CD14-positive monocyte (primary cell): Measurements from ENCODE around the gene LETM1. TPM values are rescaled to one million over a fixed set of nuclear protein-coding genes. Genes with fewer than 3 reads are reported as not detected.

Source experiments
- DNase-seq, 3 donors: peaks; one replicate each; pipeline ENCODE4 v3.0.0-alpha.2; 2011 to 2022
- H2AFZ ChIP-seq: 2 replicates; pipeline ENCODE4 v1.6.0; 2012; ENCODE audit warnings: mild to moderate bottlenecking, low read depth, low read length, inconsistent platforms; ENCODE audit not compliant: insufficient read depth, poor library complexity, severe bottlenecking
- H3K27ac ChIP-seq, 2 donors: 1 replicate in 1 of 2; 2 replicates in 1 of 2; pipeline ENCODE4 v1.5.1; 2012 to 2013; ENCODE audit warnings: low read length in 2 of 2, control low read depth in 1 of 2, inconsistent platforms in 1 of 2, low read depth in 1 of 2, mild to moderate bottlenecking in 1 of 2
- H3K27me3 ChIP-seq, 2 donors: one replicate each; pipeline versions ENCODE4 v1.6.0 to v1.6.1; 2011 to 2013; ENCODE audit warnings: low read length in 2 of 2; ENCODE audit not compliant: control insufficient read depth in 2 of 2, insufficient read depth in 2 of 2
- H3K36me3 ChIP-seq, 2 donors: replicated peaks in 1 of 2; 1 replicate in 1 of 2; 2 replicates in 1 of 2; pipeline versions ENCODE4 v1.5.1 to v1.6.1; 2012 to 2013; ENCODE audit warnings: low read length in 2 of 2, control low read depth in 1 of 2, inconsistent platforms in 1 of 2, mild to moderate bottlenecking in 1 of 2; ENCODE audit not compliant: insufficient read depth in 2 of 2, control insufficient read depth in 1 of 2
- H3K4me1 ChIP-seq, 2 donors: 1 replicate in 1 of 2; 2 replicates in 1 of 2; pipeline versions ENCODE4 v1.5.1 to v1.6.1; 2012 to 2013; ENCODE audit warnings: low read length in 2 of 2, control low read depth in 1 of 2, inconsistent platforms in 1 of 2, mild to moderate bottlenecking in 1 of 2, moderate library complexity in 1 of 2; ENCODE audit not compliant: insufficient read depth in 2 of 2, control insufficient read depth in 1 of 2
- H3K4me2 ChIP-seq: replicated peaks from 2 replicates; pipeline ENCODE3; 2012; ENCODE audit warnings: low read length, moderate library complexity, mild to moderate bottlenecking; ENCODE audit not compliant: poor library complexity, severe bottlenecking; ENCODE audit errors: extremely low read depth
- H3K4me3 ChIP-seq, 3 experiments: fragments of 200-600 bp in 1 of 3; sonication (generic) in 1 of 3; replicated peaks in 1 of 3; 1 replicate in 2 of 3; 2 replicates in 1 of 3; pipeline ENCODE4 v1.5.1; 2011 to 2013; ENCODE audit warnings: low read length in 3 of 3, mild to moderate bottlenecking in 3 of 3, control low read depth in 2 of 3, low read depth in 2 of 3, inconsistent platforms in 1 of 3, moderate library complexity in 1 of 3
- H3K79me2 ChIP-seq: 2 replicates; pipeline ENCODE4 v1.6.0; 2012; ENCODE audit warnings: mild to moderate bottlenecking, control low read depth, inconsistent platforms, low read length, moderate library complexity; ENCODE audit not compliant: insufficient read depth
- H3K9ac ChIP-seq: 2 replicates; pipeline ENCODE4 v1.6.0; 2017; ENCODE audit warnings: low read length, mild to moderate bottlenecking; ENCODE audit not compliant: insufficient read depth, poor library complexity, severe bottlenecking
- H3K9me3 ChIP-seq, 2 donors: replicated peaks in 1 of 2; 1 replicate in 1 of 2; 2 replicates in 1 of 2; pipeline versions ENCODE4 v1.5.1 to v1.6.1; 2012 to 2013; ENCODE audit warnings: low read length in 2 of 2, control low read depth in 1 of 2; ENCODE audit not compliant: control insufficient read depth in 1 of 2, insufficient read depth in 1 of 2
- H4K20me1 ChIP-seq: 2 replicates; pipeline ENCODE4 v1.6.0; 2012; ENCODE audit warnings: mild to moderate bottlenecking, low read length, control low read depth, moderate library complexity; ENCODE audit not compliant: insufficient read depth
- H3K27ac Mint-ChIP-seq, 7 donors: one replicate each; pipeline ENCODE4 v1.8.0; 2020; ENCODE audit warnings: mild to moderate bottlenecking in 7 of 7, mixed read lengths in 7 of 7, moderate library complexity in 6 of 7, inconsistent platforms in 2 of 7
- H3K27me3 Mint-ChIP-seq, 3 donors: one replicate each; pipeline ENCODE4 v1.8.0; 2021 to 2022; ENCODE audit warnings: low read depth in 3 of 3, mild to moderate bottlenecking in 3 of 3, mixed read lengths in 3 of 3, moderate library complexity in 3 of 3, inconsistent platforms in 1 of 3
- H3K36me3 Mint-ChIP-seq, 2 donors: one replicate each; pipeline ENCODE4 v1.8.0; 2020; ENCODE audit warnings: mixed read lengths in 2 of 2, inconsistent platforms in 1 of 2, mild to moderate bottlenecking in 1 of 2
- H3K4me1 Mint-ChIP-seq: one replicate; pipeline ENCODE4 v1.8.0; 2020; ENCODE audit warnings: mild to moderate bottlenecking, mixed read lengths
- H3K4me3 Mint-ChIP-seq, 2 donors: one replicate each; pipeline ENCODE4 v1.8.0; 2020; ENCODE audit warnings: mild to moderate bottlenecking in 2 of 2, mixed read lengths in 2 of 2, moderate library complexity in 1 of 2
- H3K9me3 Mint-ChIP-seq, 7 donors: one replicate each; pipeline ENCODE4 v1.8.0; 2020 to 2022; ENCODE audit warnings: mixed read lengths in 7 of 7, mild to moderate bottlenecking in 6 of 7, moderate library complexity in 6 of 7, inconsistent platforms in 2 of 7
- WGBS: methylation state at CpG from one replicate; pipeline ENCODE4 v1.1.5; 2013; ENCODE audit warnings: missing lambda C conversion rate; ENCODE audit not compliant: insufficient coverage; 5-methylcytosine and 5-hydroxymethylcytosine counted together
- intact Hi-C, 2 donors: fragments of 100-400 bp; cut with micrococcal nuclease; formaldehyde crosslinking; loops; one replicate each; pipeline versions ENCODE4 v1.15.0 to v1.15.1; 2023
- polyA plus RNA-seq, 3 donors: library from polyadenylated mRNA; depleted of rRNA in 1 of 3; unstranded in 2 of 3; stranded (reverse) in 1 of 3; fragments of 300-500 nt in 2 of 3; fragments of >200 nt in 1 of 3; fragmentation: Illumina TruSeq in 2 of 3; gene quantifications; 1 replicate in 2 of 3; 2 replicates in 1 of 3; pipeline ENCODE4 v1.2.3, GENCODE V29; 2012 to 2021
- TF ChIP-seq, protein P1 (sequence below): fragments of 200-600 bp; IDR thresholded peaks from one replicate; pipeline ENCODE4 v1.8.0; 2022; ENCODE audit warnings: antibody characterized with exemption, mild to moderate bottlenecking

The LETM1 gene
- polyA plus RNA-seq, 3 donors = 6.2 to 18.6 (median 9.0) TPM

DNA sequence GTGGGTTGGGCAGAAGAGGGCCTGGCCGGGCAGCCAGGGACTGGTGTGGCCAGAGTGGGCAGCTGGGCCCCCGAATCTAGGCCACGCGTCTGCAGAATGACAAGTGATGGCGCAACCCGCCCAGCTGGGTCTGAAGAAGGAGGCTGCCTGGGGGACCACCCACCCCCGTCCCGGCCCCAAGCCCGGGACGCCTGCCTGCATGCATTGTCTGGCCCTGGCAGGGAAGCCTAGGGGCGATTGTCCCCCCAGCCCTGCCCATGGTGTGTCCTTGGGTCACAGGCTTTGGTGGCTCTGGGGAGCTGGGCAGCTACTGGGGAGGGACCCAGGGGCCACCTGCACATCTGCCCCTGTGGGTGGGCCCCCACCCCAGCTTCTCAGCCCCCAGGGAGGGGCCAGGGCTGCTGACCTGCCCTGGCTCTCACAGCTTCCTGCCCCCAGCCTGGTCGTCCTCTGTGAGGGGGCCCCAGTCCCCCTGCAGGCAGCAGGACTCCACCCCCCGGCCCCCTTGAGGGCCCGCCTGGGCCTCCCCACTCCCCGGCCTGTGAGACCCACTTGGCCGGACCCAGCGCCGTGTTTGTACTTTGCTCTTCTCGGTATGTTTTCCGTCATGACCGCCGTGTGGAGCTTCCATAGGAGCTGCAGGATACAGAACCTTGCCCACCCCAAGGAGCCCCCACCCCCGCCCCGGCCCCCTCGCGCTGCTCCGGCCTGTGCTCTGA, 57.9 kb downstream of the LETM1 start:
- no peak overlapping the region for H3K9ac ChIP-seq
- TF ChIP-seq, protein P1, sequence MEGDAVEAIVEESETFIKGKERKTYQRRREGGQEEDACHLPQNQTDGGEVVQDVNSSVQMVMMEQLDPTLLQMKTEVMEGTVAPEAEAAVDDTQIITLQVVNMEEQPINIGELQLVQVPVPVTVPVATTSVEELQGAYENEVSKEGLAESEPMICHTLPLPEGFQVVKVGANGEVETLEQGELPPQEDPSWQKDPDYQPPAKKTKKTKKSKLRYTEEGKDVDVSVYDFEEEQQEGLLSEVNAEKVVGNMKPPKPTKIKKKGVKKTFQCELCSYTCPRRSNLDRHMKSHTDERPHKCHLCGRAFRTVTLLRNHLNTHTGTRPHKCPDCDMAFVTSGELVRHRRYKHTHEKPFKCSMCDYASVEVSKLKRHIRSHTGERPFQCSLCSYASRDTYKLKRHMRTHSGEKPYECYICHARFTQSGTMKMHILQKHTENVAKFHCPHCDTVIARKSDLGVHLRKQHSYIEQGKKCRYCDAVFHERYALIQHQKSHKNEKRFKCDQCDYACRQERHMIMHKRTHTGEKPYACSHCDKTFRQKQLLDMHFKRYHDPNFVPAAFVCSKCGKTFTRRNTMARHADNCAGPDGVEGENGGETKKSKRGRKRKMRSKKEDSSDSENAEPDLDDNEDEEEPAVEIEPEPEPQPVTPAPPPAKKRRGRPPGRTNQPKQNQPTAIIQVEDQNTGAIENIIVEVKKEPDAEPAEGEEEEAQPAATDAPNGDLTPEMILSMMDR = no peak
- H3K27me3 ChIP-seq = peaks cover 14 to 35% of the 10 kb centered on the region in 2 donors

DNA sequence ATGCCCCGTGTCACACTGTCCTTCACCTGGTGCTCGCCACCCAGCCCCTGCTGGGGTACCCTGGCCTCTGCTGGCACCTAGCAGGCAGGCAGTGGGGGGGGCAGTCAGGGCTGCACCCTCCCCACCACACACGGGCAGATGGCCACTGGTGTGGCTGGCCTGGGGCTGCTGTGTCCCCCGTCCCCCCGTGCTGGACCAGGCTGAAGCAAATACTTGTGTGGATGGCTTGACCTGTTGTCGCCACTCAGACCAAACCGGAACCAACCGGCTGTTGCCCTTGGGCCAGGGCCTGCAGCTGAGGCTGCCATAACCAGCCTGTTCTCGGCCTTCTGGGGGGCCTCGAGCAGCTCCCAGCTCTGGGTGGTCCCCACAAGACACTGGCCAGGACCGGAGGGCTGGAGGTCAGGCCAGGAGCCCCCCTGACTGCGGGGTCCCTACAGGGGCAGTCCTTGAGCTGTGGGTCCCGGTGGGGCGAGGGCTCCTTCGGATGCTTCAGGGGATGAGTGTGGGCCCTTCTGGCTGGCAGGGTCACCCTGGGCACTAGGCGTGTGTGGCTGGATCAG, 58.6 kb downstream of the LETM1 start:
- TF ChIP-seq, protein P1 = no peak
- intact Hi-C loops = no loop called here
- no peak overlapping the region for H2AFZ ChIP-seq

More for the DNA sequence above, 57.9 kb downstream of the LETM1 start:
- Mint-ChIP-seq H3K27ac (no peak overlapping the region), H3K9me3 (peaks cover 0 to 5% (median 0%) of the 10 kb centered on the region in 7 donors), H3K4me3 (no peak overlapping the region), H3K4me1 (peaks cover 4% of the 10 kb centered on the region), H3K36me3 (no peaks in the 10 kb centered on the region), H3K27me3 (peaks cover 21 to 45% (median 31%) of the 10 kb centered on the region in 3 donors)
- Histone ChIP-seq H3K4me3 (no peak overlapping the region), H3K27ac (no peak overlapping the region), H3K4me2 (no peak overlapping the region), H3K79me2 (no peaks in the 10 kb centered on the region), H3K4me1 (peaks cover 5 to 16% of the 10 kb centered on the region in 2 donors), H3K36me3 (no peaks in the 10 kb centered on the region), H2AFZ (no peak overlapping the region), H4K20me1 (no peaks in the 10 kb centered on the region), H3K9me3 (no peaks in the 10 kb centered on the region)
- no peak for DNase-seq
- intact Hi-C loops = no loop called here
- WGBS = 85% methylated on average over 12 of the region's 27 CpGs

More for the DNA sequence above, 58.6 kb downstream of the LETM1 start:
- peaks cover 16 to 39% of the 10 kb centered on the region in 2 donors for H3K27me3 ChIP-seq
- no peak for DNase-seq
- Mint-ChIP-seq H3K4me3 (no peak overlapping the region), H3K27ac (no peak overlapping the region), H3K27me3 (peaks cover 25 to 48% (median 35%) of the 10 kb centered on the region in 3 donors), H3K4me1 (peaks cover 3% of the 10 kb centered on the region), H3K36me3 (no peaks in the 10 kb centered on the region), H3K9me3 (peaks cover 0 to 5% (median 0%) of the 10 kb centered on the region in 7 donors)
- no peak overlapping the region for H3K4me3 ChIP-seq
- H3K9me3 ChIP-seq = no peaks in the 10 kb centered on the region
- no peaks in the 10 kb centered on the region for H3K79me2 ChIP-seq
- no peak overlapping the region for H3K4me2 ChIP-seq
- H3K36me3 ChIP-seq = no peaks in the 10 kb centered on the region
- WGBS = 94% methylated on average over 11 of the region's 16 CpGs
- no peak overlapping the region for H3K9ac ChIP-seq
- peaks cover 5 to 16% of the 10 kb centered on the region in 2 donors for H3K4me1 ChIP-seq
- H3K27ac ChIP-seq = no peak overlapping the region
- H4K20me1 ChIP-seq = no peaks in the 10 kb centered on the region
